Measurements from ENCODE around the gene SPDYA. TPM values are rescaled to one million over a fixed set of nuclear protein-coding genes. Genes with fewer than 3 reads are reported as not detected.

The SPDYA gene
- total RNA-seq, 1 donor from 2014 or later: 1.2 TPM

Other genes with a start within 250 kb of the SPDYA start
- gene PPP1CB, start 59.0 kb upstream of the SPDYA start, total RNA-seq (ENCODE audit: insufficient read depth, low replicate concordance): 247 TPM
- 14.0 TPM for gene TRMT61B, start 59.5 kb downstream of the SPDYA start, total RNA-seq (ENCODE audit: insufficient read depth, low replicate concordance)
- 52.0 TPM for gene WDR43, start 83.8 kb downstream of the SPDYA start, total RNA-seq (ENCODE audit: insufficient read depth, low replicate concordance)
- 1.4 TPM for gene TOGARAM2, start 170.5 kb downstream of the SPDYA start, total RNA-seq (ENCODE audit: insufficient read depth, low replicate concordance)

Data from umbilical cord (tissue), 1 donor.